ENCODE results near the gene CNIH2. TPM values are rescaled to one million over a fixed set of nuclear protein-coding genes. Genes with fewer than 3 reads are reported as not detected.

The CNIH2 gene
- total and polyA plus RNA-seq, 2 of the 13 experiments (the other 11 are each of a cell fraction or from before 2014, with no cell fraction given) = 0.60 to 0.69 TPM

DNA sequence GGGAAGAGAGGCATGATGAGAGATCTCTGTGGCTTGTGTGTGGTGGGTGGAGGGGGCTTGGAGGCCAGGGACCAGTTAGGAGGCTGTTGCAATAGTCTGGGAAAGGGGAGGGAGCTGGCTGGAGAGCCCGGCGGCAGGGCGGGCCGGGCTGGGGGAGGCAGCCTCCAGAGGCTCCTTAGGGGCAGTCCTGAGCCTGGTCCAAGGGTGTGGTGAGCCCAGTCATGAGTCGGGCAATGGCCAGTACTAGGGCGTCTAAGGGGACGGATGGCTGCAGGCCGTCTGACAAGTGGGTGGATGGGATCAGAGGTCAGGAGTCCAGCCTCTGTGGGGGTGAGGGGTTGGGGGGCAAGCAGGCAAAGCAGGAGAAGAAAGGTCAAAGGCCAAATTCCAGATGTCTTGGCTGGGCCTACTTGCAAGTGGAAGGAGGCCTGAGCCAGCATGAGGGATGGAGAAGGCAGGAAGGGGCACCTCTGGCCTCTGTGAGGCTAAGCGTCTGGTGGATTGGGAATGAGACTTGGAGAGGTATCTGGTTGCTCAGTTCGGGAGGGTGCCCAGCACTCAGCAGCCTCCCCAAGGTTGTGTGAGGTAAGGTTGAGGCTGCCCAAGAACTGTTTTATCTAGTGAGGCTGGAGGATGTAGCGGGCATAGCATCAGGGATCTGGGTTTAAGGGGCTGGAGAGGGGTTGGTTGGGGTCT, 44.9 kb downstream of the CNIH2 start:
- TF ChIP-seq ZNF737 (CRISPR knock-in tag; IDR thresholded peaks at IDR 0.05; ENCODE audit: borderline replicate concordance) = no peak
- TF ChIP-seq ZNF777 (CRISPR knock-in tag; IDR thresholded peaks at IDR 0.05) = 0 out of 2 replicates have a peak, but pooled peaks have one; percentile 17
- intact Hi-C loops (cut with micrococcal nuclease; ENCODE audit: unreplicated experiment) (no loop called here), in situ Hi-C loops (cut with HindIII; ENCODE audit: extremely low pct_ligation_motif_present, low pct_unique_long_range_greater_than_20kb) (no loop called here)
- no peaks in the 10 kb centered on the region for H3K36me3 ChIP-seq (replicated peaks in 1 of 2; ENCODE audit: control insufficient read depth in 1 of 2, insufficient read depth in 2 of 2, low read length in 2 of 2)
- 20% methylated on average over 8 of the region's 11 CpGs for WGBS (ENCODE audit: low lambda C conversion rate)
- ATAC-seq (no peak), FAIRE-seq (no peak), DNase-seq (ENCODE audit: low spot score) (no peak)
- H3K9ac ChIP-seq (ENCODE audit: insufficient read depth, low read depth, low read length) = no peak overlapping the region
- H3K27ac ChIP-seq (ENCODE audit: extremely low read length, insufficient read depth, low read length) = no peak overlapping the region
- 0 out of 2 replicates have a peak overlapping the region, but pooled peaks have one; percentile 20 for H3K4me2 ChIP-seq (ENCODE audit: low read depth, low read length)
- ChIA-PET POLR2A (interaction anchor here (0.7 kb wide), 1 partner anchor 11 kb away, joined by 4 read pairs; no protein-coding TSS in a partner anchor), CTCF (ENCODE audit: low intra/inter-chr PET ratio, low total read pairs) (interaction anchor here (1.2 to 2.2 kb wide), 2 partner anchors 11 to 100 kb away, joined by 6 to 24 read pairs; no protein-coding TSS in a partner anchor)
- peaks cover 59% of the 10 kb centered on the region for H3K4me1 ChIP-seq (ENCODE audit: insufficient read depth, low read length)
- H3K27me3 ChIP-seq (ENCODE audit: control insufficient read depth in 1 of 2, insufficient read depth in 2 of 2, low read length in 2 of 2) = peaks cover 0 to 24% of the 10 kb centered on the region in 2 experiments; a peak in 3 of 5 replicates
- H3K4me3 ChIP-seq (replicated peaks in 1 of 3; ENCODE audit: insufficient read depth in 1 of 3, low read depth in 2 of 3, low read length in 3 of 3) = no peak overlapping the region
- no TSS peak for BruUV-seq (replicated peaks)
- no peaks in the 10 kb centered on the region for H3K79me2 ChIP-seq (ENCODE audit: insufficient read depth, low read length)
- H4K20me1 ChIP-seq (ENCODE audit: insufficient read depth, low read length) = no peaks in the 10 kb centered on the region
- no peaks in the 10 kb centered on the region for H3K9me3 ChIP-seq (ENCODE audit: low read length)
- H2AFZ ChIP-seq (ENCODE audit: low read length) = no peak overlapping the region

DNA sequence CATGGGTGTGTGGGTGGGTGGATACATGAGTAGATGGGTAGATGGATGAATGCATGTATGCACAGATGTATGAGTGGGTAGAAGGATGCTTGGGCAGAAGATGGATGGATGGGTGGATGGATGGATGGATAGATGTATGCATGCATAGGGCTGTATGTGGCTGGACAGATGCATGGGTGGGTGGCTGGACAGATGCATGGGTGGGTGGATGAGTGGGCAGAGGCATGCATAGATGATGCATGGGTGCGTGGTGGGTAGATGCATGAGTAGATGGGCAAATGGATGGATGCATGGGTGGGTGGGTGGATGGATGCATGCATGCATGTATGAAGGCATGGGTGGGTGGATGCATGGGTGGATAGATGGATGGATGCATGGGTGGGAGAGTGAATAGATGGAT, 45.7 kb downstream of the CNIH2 start:
- intact Hi-C loops (cut with micrococcal nuclease; ENCODE audit: unreplicated experiment) = no loop called here
- CTCF ChIA-PET (ENCODE audit: low intra/inter-chr PET ratio, low total read pairs) = no interaction called here
- FAIRE-seq = no peak

More for the DNA sequence above, 45.7 kb downstream of the CNIH2 start:
- 64% methylated on average over 1 of the region's 1 CpG for WGBS (ENCODE audit: low lambda C conversion rate)
- Histone ChIP-seq H2AFZ (ENCODE audit: low read length) (no peak overlapping the region), H3K9ac (ENCODE audit: insufficient read depth, low read depth, low read length) (no peak overlapping the region), H3K36me3 (replicated peaks in 1 of 2; ENCODE audit: control insufficient read depth in 1 of 2, insufficient read depth in 2 of 2, low read length in 2 of 2) (no peaks in the 10 kb centered on the region), H4K20me1 (ENCODE audit: insufficient read depth, low read length) (no peaks in the 10 kb centered on the region), H3K27ac (ENCODE audit: extremely low read length, insufficient read depth, low read length) (no peak overlapping the region), H3K27me3 (ENCODE audit: control insufficient read depth in 1 of 2, insufficient read depth in 2 of 2, low read length in 2 of 2) (peaks cover 0 to 24% of the 10 kb centered on the region in 2 experiments; a peak in 3 of 5 replicates), H3K4me2 (ENCODE audit: low read depth, low read length) (no peak overlapping the region), H3K9me3 (ENCODE audit: low read length) (no peaks in the 10 kb centered on the region), H3K79me2 (ENCODE audit: insufficient read depth, low read length) (no peaks in the 10 kb centered on the region), H3K4me3 (replicated peaks in 1 of 3; ENCODE audit: insufficient read depth in 1 of 3, low read depth in 2 of 3, low read length in 3 of 3) (no peak overlapping the region), H3K4me1 (ENCODE audit: insufficient read depth, low read length) (peaks cover 59% of the 10 kb centered on the region)
- in situ Hi-C loops (cut with HindIII; ENCODE audit: extremely low pct_ligation_motif_present, low pct_unique_long_range_greater_than_20kb) = no loop called here
- no peak for ATAC-seq
- POLR2A ChIA-PET = interaction anchor here (1.8 kb wide), 1 partner anchor 11 kb away, joined by 5 read pairs; no protein-coding TSS in a partner anchor
- TF ChIP-seq ARNTL (CRISPR knock-in tag; IDR thresholded peaks at IDR 0.05) (no peak), ZNF367 (CRISPR knock-in tag; IDR thresholded peaks at IDR 0.05; ENCODE audit: borderline replicate concordance) (no peak), KDM5A (IDR thresholded peaks at IDR 0.05; ENCODE audit: borderline replicate concordance, low read length) (no peak), ZNF331 (CRISPR knock-in tag; IDR thresholded peaks at IDR 0.05) (no peak), ZMYM3 (CRISPR knock-in tag; IDR thresholded peaks at IDR 0.05) (no peak)
- TF ChIP-seq, protein P1, sequence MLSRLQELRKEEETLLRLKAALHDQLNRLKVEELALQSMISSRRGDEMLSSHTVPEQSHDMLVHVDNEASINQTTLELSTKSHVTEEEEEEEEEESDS (CRISPR knock-in tag; IDR thresholded peaks at IDR 0.05; ENCODE audit: borderline replicate concordance) = no peak
- TF ChIP-seq, protein P2, sequence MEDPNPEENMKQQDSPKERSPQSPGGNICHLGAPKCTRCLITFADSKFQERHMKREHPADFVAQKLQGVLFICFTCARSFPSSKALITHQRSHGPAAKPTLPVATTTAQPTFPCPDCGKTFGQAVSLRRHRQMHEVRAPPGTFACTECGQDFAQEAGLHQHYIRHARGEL (CRISPR knock-in tag; IDR thresholded peaks at IDR 0.05) = no peak
- TF ChIP-seq, protein P3, sequence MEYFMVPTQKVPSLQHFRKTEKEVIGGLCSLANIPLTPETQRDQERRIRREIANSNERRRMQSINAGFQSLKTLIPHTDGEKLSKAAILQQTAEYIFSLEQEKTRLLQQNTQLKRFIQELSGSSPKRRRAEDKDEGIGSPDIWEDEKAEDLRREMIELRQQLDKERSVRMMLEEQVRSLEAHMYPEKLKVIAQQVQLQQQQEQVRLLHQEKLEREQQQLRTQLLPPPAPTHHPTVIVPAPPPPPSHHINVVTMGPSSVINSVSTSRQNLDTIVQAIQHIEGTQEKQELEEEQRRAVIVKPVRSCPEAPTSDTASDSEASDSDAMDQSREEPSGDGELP (IDR thresholded peaks at IDR 0.05; ENCODE audit: borderline replicate concordance, low read depth) = no peak
- no peak for DNase-seq (ENCODE audit: low spot score)
- no TSS peak for BruUV-seq (replicated peaks)

Measured in HepG2 (cell line).